Measurements from ENCODE around the gene GALK2. TPM values are rescaled to one million over a fixed set of nuclear protein-coding genes. Genes with fewer than 3 reads are reported as not detected.

The GALK2 gene
- total RNA-seq, 2 donors from 2014 or later: 22.9 to 35.9 TPM

GRCh38 chr15:49279521-49280456, 109.7 kb downstream of the GALK2 start:
- TF ChIP-seq CTCF (IDR thresholded peaks at IDR 0.05): no peak
- Histone ChIP-seq H3K27ac (no peak overlapping the region), H3K9me3 (no peaks in the 10 kb centered on the region), H3K27me3 (replicated peaks; ENCODE audit: insufficient read depth) (no peaks in the 10 kb centered on the region), H3K36me3 (no peaks in the 10 kb centered on the region), H3K4me1 (ENCODE audit: control insufficient read depth in 1 of 2, low read depth in 2 of 2) (no peaks in the 10 kb centered on the region), H3K4me3 (no peak overlapping the region)
- ATAC-seq (ENCODE audit: insufficient number of reproducible peaks, low FRiP score, low read depth) (no peak), DNase-seq (ENCODE audit: low spot score) (no peak)

GRCh38 chr15:49282366-49282765, 112.3 kb downstream of the GALK2 start:
- H3K4me1 ChIP-seq (ENCODE audit: control insufficient read depth in 1 of 2, low read depth in 2 of 2): peaks cover 0 to 2% of the 10 kb centered on the region in 2 donors
- ATAC-seq (ENCODE audit: insufficient number of reproducible peaks, low FRiP score, low read depth) (no peak), DNase-seq (ENCODE audit: low spot score) (no peak)
- H3K27ac ChIP-seq: no peak overlapping the region
- no peaks in the 10 kb centered on the region for H3K27me3 ChIP-seq (replicated peaks; ENCODE audit: insufficient read depth)
- H3K36me3 ChIP-seq: no peaks in the 10 kb centered on the region
- TF ChIP-seq CTCF (IDR thresholded peaks at IDR 0.05): no peak
- no peaks in the 10 kb centered on the region for H3K9me3 ChIP-seq
- no peak overlapping the region for H3K4me3 ChIP-seq

GRCh38 chr15:49286649-49287404, 116.8 kb downstream of the GALK2 start:
- Histone ChIP-seq H3K27me3 (replicated peaks; ENCODE audit: insufficient read depth) (no peaks in the 10 kb centered on the region), H3K27ac (no peak overlapping the region), H3K9me3 (no peaks in the 10 kb centered on the region), H3K4me1 (ENCODE audit: control insufficient read depth in 1 of 2, low read depth in 2 of 2) (peaks cover 0 to 3% of the 10 kb centered on the region in 2 donors), H3K36me3 (no peaks in the 10 kb centered on the region), H3K4me3 (no peak overlapping the region)
- no peak for ATAC-seq (ENCODE audit: insufficient number of reproducible peaks, low FRiP score, low read depth)
- no peak for TF ChIP-seq CTCF (IDR thresholded peaks at IDR 0.05)
- DNase-seq (ENCODE audit: low spot score): no peak

- Histone ChIP-seq H3K4me3 (no peak overlapping the region), H3K36me3 (peaks cover 3% of the 10 kb centered on the region), H3K27me3 (replicated peaks; ENCODE audit: insufficient read depth) (no peaks in the 10 kb centered on the region), H3K27ac (no peak overlapping the region), H3K4me1 (ENCODE audit: control insufficient read depth in 1 of 2, low read depth in 2 of 2) (peaks cover 0 to 3% of the 10 kb centered on the region in 2 donors), H3K9me3 (no peaks in the 10 kb centered on the region)
- ATAC-seq (ENCODE audit: insufficient number of reproducible peaks, low FRiP score, low read depth): no peak
- TF ChIP-seq CTCF (IDR thresholded peaks at IDR 0.05): no peak
- no peak for DNase-seq (ENCODE audit: low spot score)
These were observed 117.4 kb downstream of the GALK2 start for GRCh38 chr15:49287481-49287880.

GRCh38 chr15:49288391-49288790, 118.3 kb downstream of the GALK2 start:
- ATAC-seq (ENCODE audit: insufficient number of reproducible peaks, low FRiP score, low read depth): no peak
- no peak for TF ChIP-seq CTCF (IDR thresholded peaks at IDR 0.05)
- Histone ChIP-seq H3K36me3 (peaks cover 4% of the 10 kb centered on the region), H3K27me3 (replicated peaks; ENCODE audit: insufficient read depth) (no peaks in the 10 kb centered on the region), H3K4me3 (no peak overlapping the region), H3K27ac (no peak overlapping the region), H3K9me3 (no peaks in the 10 kb centered on the region), H3K4me1 (ENCODE audit: control insufficient read depth in 1 of 2, low read depth in 2 of 2) (peaks cover 0 to 3% of the 10 kb centered on the region in 2 donors)
- DNase-seq (ENCODE audit: low spot score): no peak

All from thoracic aorta (tissue), 2 donors.